Esophagus muscularis mucosa (tissue), 4 donors: ENCODE data around the gene VAMP2. TPM values are rescaled to one million over a fixed set of nuclear protein-coding genes. Genes with fewer than 3 reads are reported as not detected.

Experiments
- DNase-seq: peaks from one replicate; pipeline ENCODE4 v3.0.0-alpha.2; 2017; ENCODE audit errors: extremely low spot score
- H3K27ac ChIP-seq, 4 donors: fragments of 200-600 bp; sonication (generic); replicated peaks in 1 of 4; 1 replicate in 3 of 4; 2 replicates in 1 of 4; pipeline ENCODE4 v1.5.1; 2016 to 2019; ENCODE audit warnings: mild to moderate bottlenecking in 1 of 4
- H3K27me3 ChIP-seq, 4 donors: fragments of 200-600 bp; sonication (generic); one replicate each; pipeline versions ENCODE4 v1.5.1 to v1.6.0; 2016 to 2019
- H3K36me3 ChIP-seq, 4 donors: fragments of 200-600 bp; sonication (generic); one replicate each; pipeline ENCODE4 v1.5.1; 2016 to 2019
- H3K4me1 ChIP-seq, 4 donors: fragments of 200-600 bp; sonication (generic); one replicate each; pipeline ENCODE4 v1.5.1; 2016 to 2019
- H3K4me3 ChIP-seq, 4 donors: fragments of 200-600 bp; sonication (generic); 1 replicate in 2 of 4; 2 replicates in 2 of 4; pipeline ENCODE4 v1.5.1; 2016 to 2019; ENCODE audit warnings: mild to moderate bottlenecking in 4 of 4, moderate library complexity in 1 of 4
- H3K9me3 ChIP-seq, 4 donors: fragments of 200-600 bp; sonication (generic); 1 replicate in 3 of 4; 2 replicates in 1 of 4; pipeline ENCODE4 v1.5.1; 2016 to 2019
- CTCF ChIP-seq, 3 experiments: fragments of 200-600 bp in 2 of 3; fragments of 450-650 bp in 1 of 3; sonication (generic) in 2 of 3; IDR thresholded peaks; one replicate each; pipeline ENCODE4 v1.5.1; 2017 to 2019; ENCODE audit warnings: antibody characterized with exemption in 3 of 3, mild to moderate bottlenecking in 2 of 3, moderate library complexity in 1 of 3
- EP300 ChIP-seq: sonication (generic); formaldehyde crosslinking; IDR thresholded peaks from one replicate; pipeline ENCODE4 v1.6.1; 2017; ENCODE audit warnings: antibody characterized with exemption
- POLR2A ChIP-seq: fragments of 450-650 bp; IDR thresholded peaks from one replicate; pipeline ENCODE4 v1.6.1; 2017; ENCODE audit warnings: antibody characterized with exemption, moderate library complexity, mild to moderate bottlenecking, low read depth
- POLR2AphosphoS5 ChIP-seq, 2 donors: sonication (generic); formaldehyde crosslinking; IDR thresholded peaks; one replicate each; pipeline ENCODE4 v1.6.1; 2017; ENCODE audit warnings: antibody characterized with exemption in 2 of 2
- WGBS: methylation state at CpG from one replicate; pipeline ENCODE4 v1.1.5; 2018; 5-methylcytosine and 5-hydroxymethylcytosine counted together
- intact Hi-C: fragments of 100-400 bp; cut with DNase I; formaldehyde crosslinking; loops from one replicate; pipeline ENCODE4 v1.15.1; 2023
- total RNA-seq, 4 donors: library from RNA; depleted of rRNA; stranded (reverse); fragments of >200 nt; gene quantifications; one replicate each; pipeline versions ENCODE4 v1.1.0 to v1.2.1, GENCODE V29; 2016

VAMP2 gene
- total RNA-seq, 4 donors from 2014 or later, result 23.7 to 36.4 (median 33.0) TPM

- H3K4me3 ChIP-seq, result no peak overlapping the region
- WGBS, result 95% methylated on average over 6 of the region's 6 CpGs
- H3K9me3 ChIP-seq, result no peaks in the 10 kb centered on the region
- peaks cover 24 to 27% (median 25%) of the 10 kb centered on the region in 4 donors for H3K4me1 ChIP-seq
- H3K27ac ChIP-seq, result peak overlapping the region in 1 of 4 donors; percentile 35
- peaks cover 0 to 2% (median 0%) of the 10 kb centered on the region in 4 donors for H3K36me3 ChIP-seq
- TF ChIP-seq EP300 (no peak), POLR2A (no peak), POLR2AphosphoS5 (IDR thresholded peaks at IDR 0.05) (no peak), CTCF (IDR thresholded peaks at IDR 0.05) (no peak)
- intact Hi-C loops, result no loop called here
- H3K27me3 ChIP-seq, result no peaks in the 10 kb centered on the region
- no peak for DNase-seq
These were observed 4.0 kb upstream of the VAMP2 start for GRCh38 chr17:8166731-8167130.

- H3K27me3 ChIP-seq, result no peaks in the 10 kb centered on the region
- H3K9me3 ChIP-seq, result no peaks in the 10 kb centered on the region
- intact Hi-C loops, result no loop called here
- H3K36me3 ChIP-seq, result peaks cover 9 to 21% (median 15%) of the 10 kb centered on the region in 4 donors
- no peak for DNase-seq
- no peak overlapping the region for H3K4me3 ChIP-seq
- H3K27ac ChIP-seq, result peak overlapping the region; percentile 100
- H3K4me1 ChIP-seq, result peaks cover 37 to 47% (median 44%) of the 10 kb centered on the region in 4 donors
- TF ChIP-seq EP300 (no peak), POLR2AphosphoS5 (IDR thresholded peaks at IDR 0.05) (no peak), POLR2A (no peak), CTCF (IDR thresholded peaks at IDR 0.05) (no peak)
- 75% methylated on average over 6 of the region's 6 CpGs for WGBS
These were observed 2.0 kb upstream of the VAMP2 start for GRCh38 chr17:8164815-8165131.

GRCh38 chr17:8163978-8164814 lies 1.4 kb upstream of the VAMP2 start:
- peaks cover 9 to 27% (median 21%) of the 10 kb centered on the region in 4 donors for H3K36me3 ChIP-seq
- DNase-seq, result no peak
- no peaks in the 10 kb centered on the region for H3K27me3 ChIP-seq
- WGBS, result 29% methylated on average over 11 of the region's 13 CpGs
- no peaks in the 10 kb centered on the region for H3K9me3 ChIP-seq
- H3K27ac ChIP-seq, result peak overlapping the region; percentile 100
- H3K4me3 ChIP-seq, result peak overlapping the region in 1 of 4 donors; percentile 7
- H3K4me1 ChIP-seq, result peaks cover 37 to 53% (median 50%) of the 10 kb centered on the region in 4 donors
- intact Hi-C loops, result no loop called here
- TF ChIP-seq EP300 (no peak), POLR2AphosphoS5 (IDR thresholded peaks at IDR 0.05) (peak in 1 of 2 donors; percentile 76)

- Histone ChIP-seq H3K36me3 (peaks cover 9 to 27% (median 23%) of the 10 kb centered on the region in 4 donors), H3K9me3 (no peaks in the 10 kb centered on the region), H3K27ac (peak overlapping the region; percentile 100), H3K27me3 (no peaks in the 10 kb centered on the region), H3K4me1 (peaks cover 40 to 62% (median 59%) of the 10 kb centered on the region in 4 donors), H3K4me3 (peak overlapping the region; percentile 94 to 100 (median 100))
- 14% methylated on average over 21 of the region's 55 CpGs for WGBS
- TF ChIP-seq POLR2AphosphoS5 (IDR thresholded peaks at IDR 0.05), result no peak
- TF ChIP-seq POLR2A, result no peak
- TF ChIP-seq CTCF (IDR thresholded peaks at IDR 0.05), result no peak
- no peak for TF ChIP-seq EP300
- intact Hi-C loops, result no loop called here
- no peak for DNase-seq
These were observed 539 bp upstream of the VAMP2 start for GRCh38 chr17:8162997-8163977.
